HG03060 (cell line): ENCODE data around the gene LRRIQ3.
A peak's percentile ranks its signal among the peaks of the same experiment; 100 is the strongest.
"Not testable (repeated sequence)": the region's sequence is repeated elsewhere in the genome, so short reads cannot be mapped to it uniquely, and the experiment has no call there.

Source experiments
- ATAC-seq: cut with Tn5 transposase; IDR thresholded peaks from one replicate; pipeline ENCODE4 v1.9.1; 2021; ENCODE audit warnings: low read depth, moderate number of reproducible peaks; ENCODE audit not compliant: unreplicated experiment

LRRIQ3 gene, protein sequence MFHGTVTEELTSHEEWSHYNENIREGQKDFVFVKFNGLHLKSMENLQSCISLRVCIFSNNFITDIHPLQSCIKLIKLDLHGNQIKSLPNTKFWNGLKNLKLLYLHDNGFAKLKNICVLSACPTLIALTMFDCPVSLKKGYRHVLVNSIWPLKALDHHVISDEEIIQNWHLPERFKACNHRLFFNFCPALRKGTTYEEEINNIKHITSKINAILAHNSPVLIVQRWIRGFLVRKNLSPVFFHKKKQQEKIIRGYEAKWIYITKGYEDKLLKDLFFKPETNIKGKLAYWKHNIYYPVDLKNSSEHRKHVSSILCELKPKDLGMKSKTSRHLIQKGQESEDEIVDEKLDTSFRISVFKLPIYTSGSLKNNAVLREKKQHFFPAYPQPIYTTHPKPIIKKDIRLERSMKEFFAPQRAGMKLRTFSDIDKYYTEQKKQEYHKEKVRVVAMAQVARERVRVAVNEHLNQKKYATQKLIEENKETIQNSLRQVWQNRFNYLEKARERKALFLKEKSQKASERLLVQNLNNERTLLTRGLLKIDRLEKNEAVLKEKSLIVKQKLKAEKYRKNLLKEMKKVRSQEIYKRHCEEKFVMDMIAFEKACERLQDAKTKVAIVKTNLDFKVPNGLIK

GRCh38 chr1:74197657-74198552 lies at the start of gene LRRIQ3, which contains the start of gene FPGT:
LRRIQ3 (minus strand) TSS chr1:74198176; CDS start chr1:74183684, 14,492 bp downstream.
FPGT (plus strand) TSS chr1:74198242; CDS start chr1:74198279, 37 bp downstream.
- peak; percentile 89 for ATAC-seq

GRCh38 chr1:74246315-74246714 lies 48.3 kb upstream of the LRRIQ3 start:
- ATAC-seq = no peak

DNA sequence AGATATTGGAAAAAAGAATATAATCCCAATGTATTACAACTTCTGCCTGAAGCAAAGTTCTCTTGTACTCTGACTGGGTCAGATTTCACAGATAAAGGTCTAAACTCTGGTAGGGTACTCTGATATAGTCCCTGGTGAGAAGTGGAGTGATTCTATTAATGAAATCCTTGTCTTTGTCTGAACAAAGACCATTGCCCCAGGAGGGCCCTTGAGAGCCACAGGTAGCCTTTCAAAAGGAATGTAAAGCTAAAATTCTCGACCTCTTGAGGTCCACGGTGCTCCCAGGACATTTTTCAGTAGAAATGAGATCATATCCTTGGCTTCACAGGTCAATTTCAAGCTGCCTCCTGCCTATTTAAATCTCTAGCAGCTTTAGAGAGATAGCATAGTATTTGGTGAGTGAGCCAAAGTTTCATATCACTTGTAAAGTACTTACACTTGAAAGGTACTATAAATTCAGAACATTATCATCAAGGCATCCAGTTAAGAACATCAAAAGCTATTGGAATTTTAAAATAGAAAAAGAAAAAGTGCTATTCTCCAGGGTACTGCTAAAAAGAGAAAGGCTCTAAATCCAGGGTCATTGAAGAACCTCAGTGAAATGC lies 47.3 kb upstream of the LRRIQ3 start:
- no peak for ATAC-seq

DNA sequence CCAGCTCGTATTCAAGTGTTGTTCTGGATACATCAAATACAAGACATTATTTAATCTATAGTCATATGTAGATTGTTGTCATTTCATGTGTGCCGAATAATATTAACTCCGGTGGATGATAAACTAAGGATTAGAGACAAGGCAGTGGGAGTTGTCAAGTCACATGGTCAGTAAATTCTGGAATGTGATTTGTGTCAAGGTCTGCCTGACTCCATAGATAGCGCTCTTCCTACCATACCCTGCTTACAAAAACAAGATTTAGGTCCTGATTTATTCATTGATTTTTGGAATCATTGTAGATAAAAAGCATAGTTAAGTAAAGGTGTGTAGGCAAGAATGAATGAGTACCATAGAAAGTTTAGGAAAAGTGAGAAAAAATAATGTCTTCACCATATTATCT lies 39.8 kb upstream of the LRRIQ3 start:
- no peak for ATAC-seq

DNA sequence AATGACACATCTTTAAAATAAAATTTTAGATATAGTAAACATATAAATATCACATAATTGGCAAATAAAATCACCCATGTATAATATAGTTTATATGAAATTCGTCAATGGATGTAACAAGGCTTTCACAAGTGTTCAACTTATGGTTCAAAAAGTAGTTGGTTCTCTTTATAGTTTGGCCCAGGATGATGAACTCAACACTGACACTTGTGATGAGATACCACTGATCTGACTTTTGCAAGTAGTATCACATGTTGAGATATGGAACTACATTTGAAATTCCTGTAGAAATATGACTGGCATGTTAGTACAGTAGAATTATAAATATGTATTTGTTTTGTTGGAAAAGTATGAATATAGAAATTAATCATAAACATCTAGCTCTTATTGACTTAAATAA lies 39.1 kb upstream of the LRRIQ3 start:
- ATAC-seq = no peak

DNA sequence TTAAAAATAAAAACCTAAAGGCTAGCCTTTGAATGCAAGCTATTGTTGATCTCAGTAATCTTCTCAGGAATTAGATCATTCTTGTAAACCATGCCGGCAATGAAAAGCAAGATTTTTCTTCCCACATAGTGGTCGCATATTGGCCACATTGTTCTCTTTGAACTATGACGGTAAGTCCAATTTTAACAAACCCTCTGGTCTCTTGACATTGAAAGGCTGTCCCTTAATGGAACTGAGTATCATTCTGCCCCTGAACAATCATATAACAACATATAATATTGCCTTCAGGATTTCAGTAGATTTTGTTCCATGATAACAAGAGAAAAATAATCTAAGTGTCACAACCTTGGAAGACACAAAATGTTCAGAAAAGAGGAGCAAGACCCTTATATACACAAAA lies 38.5 kb upstream of the LRRIQ3 start:
- no peak for ATAC-seq

GRCh38 chr1:74235153-74235552 lies 37.2 kb upstream of the LRRIQ3 start, which contains the start of gene TNNI3K:
TNNI3K (plus strand) TSS chr1:74235387; CDS start chr1:74235452, 65 bp downstream.
- ATAC-seq = no peak

DNA sequence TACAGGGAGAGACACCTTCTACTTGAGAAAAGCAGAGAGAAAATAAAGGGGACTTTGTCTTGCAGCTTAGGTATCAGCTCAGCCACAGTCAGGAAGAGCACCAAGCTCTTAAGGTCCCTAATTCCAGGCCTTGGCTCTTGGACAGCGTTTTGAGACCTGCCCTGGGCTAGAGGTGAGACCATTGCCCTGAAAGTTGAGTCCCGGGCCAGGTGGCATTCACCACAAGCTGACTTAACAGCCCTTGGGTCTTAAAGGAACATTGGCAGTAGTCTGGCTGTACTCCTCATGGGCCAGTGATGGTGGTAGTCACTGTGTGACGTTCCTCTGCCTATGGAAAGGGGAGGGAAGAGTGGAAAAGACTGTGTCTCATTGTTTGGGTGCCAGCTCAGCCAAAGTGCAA lies 25.5 kb upstream of the LRRIQ3 start:
- no peak for ATAC-seq

- ATAC-seq = no peak
Measured at GRCh38 chr1:74222701-74223100, 24.7 kb upstream of the LRRIQ3 start.

DNA sequence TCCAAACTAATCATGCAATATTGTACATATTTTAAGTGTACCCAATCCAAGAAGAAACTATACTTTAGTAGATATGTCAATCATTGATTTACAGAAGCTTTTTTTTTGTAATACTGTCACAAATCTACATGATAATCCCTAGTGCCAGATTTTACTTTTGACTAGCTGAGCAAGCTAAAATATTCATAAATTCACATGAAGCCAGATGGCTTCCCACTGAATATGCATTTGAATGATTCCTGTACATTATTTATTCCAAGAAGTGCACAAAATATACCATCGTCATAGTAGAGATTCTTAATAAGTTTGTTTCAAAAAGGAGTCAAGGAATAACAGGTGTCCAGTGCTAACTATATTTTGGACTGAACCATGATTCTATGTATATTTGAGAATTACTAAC lies 17.3 kb upstream of the LRRIQ3 start:
- ATAC-seq = no peak

- ATAC-seq = no peak
Measured at GRCh38 chr1:74205266-74205665, 7.3 kb upstream of the LRRIQ3 start.

DNA sequence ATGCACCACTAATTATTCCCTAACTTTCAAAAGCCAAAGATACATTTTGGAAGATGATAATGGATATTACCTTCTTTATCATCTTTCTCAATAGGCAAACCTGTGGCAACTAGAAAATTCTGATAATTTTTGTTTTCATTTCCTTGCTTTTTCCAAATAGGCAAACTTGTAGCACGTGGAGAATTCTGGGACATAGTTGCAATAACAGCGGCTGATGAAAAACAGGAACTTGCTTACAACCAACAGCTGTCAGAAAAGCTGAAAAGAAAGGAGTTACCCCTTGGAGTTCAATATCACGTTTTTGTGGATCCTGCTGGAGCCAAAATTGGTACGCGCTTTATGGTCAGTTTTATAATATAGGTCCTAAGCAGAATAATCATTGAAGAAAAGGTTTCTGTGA lies 1.5 kb upstream of the LRRIQ3 start:
- ATAC-seq = no peak

GRCh38 chr1:74197255-74197654 lies 721 bp downstream of the LRRIQ3 start:
- no peak for ATAC-seq

GRCh38 chr1:74195339-74195738 lies 2.6 kb downstream of the LRRIQ3 start:
- ATAC-seq = no peak

DNA sequence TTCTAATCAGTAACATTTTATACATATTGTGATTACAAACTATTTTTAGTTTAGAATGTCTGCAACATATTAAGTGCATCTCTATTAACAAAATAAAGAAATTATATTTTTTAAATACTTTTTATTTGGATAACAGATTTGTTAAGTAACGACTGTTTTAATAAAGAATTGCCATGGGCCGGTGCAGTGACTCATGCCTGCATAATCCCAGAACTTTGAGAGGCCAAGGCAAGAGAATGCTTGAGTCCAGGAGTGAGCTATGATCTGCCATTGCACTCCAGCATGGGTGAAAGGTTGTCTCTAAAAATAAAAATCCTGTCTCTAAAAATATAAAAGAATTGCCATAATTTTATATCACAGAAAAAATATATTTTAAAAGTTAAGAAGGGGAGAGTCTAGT lies 4.1 kb downstream of the LRRIQ3 start:
- ATAC-seq = no peak

GRCh38 chr1:74180490-74180889 lies 17.5 kb downstream of the LRRIQ3 start:
- no peak for ATAC-seq

DNA sequence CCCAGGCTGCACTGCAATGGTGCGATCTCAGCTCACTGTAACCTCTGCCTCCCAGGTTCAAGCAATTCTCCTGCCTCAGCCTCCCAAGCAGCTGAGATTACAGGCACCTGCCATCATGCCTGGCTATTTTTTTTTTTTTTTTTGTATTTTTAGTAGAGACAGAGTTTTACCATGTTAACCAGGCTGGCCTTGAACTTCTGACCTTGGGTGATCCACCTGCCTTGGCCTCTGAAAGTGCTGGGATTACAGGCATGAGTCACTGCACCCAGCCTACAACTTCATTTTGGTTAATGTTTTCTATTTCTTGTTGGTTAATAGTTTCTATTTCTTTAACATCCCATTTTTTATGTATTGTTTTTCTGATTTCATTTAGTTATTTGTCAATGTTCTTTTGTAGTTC lies 23.6 kb downstream of the LRRIQ3 start:
- ATAC-seq = not testable (repeated sequence)

DNA sequence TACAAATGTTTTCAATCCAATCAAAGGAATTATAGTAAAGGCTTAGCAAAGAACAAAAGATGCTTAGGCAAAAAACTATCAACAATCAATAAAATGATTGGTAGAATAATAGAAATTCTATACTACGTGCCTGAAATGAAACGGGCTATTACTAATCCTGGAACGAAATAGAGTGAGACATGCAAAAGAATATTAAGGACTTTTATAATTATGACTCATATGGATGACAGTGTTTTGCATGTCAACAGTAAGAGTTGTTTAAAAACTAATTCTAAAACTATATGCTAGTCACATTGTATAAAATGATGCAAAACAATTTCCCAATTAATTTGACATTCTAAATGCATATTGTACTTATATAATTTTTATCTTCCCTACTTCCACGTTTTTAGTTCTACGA lies 35.6 kb downstream of the LRRIQ3 start:
- no peak for ATAC-seq

DNA sequence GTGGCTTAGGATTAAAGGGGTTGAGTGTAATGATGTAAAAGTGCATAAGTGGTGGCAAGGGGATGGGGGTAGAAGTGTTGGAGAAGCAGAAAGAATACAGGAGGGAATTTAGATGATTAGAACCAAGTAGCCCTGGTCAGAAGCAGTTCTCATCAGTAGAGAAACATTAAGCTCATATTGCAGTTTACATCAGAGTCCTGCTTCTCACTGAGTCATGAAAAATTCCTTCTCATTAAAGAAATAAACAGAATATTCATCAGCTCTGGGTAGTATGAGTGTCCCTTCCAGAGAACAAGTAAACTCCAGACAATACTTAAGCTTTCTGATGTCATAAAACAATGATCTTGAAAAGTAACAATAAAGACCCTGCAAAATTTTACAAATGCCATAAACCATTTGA lies 36.5 kb downstream of the LRRIQ3 start:
- ATAC-seq = no peak

DNA sequence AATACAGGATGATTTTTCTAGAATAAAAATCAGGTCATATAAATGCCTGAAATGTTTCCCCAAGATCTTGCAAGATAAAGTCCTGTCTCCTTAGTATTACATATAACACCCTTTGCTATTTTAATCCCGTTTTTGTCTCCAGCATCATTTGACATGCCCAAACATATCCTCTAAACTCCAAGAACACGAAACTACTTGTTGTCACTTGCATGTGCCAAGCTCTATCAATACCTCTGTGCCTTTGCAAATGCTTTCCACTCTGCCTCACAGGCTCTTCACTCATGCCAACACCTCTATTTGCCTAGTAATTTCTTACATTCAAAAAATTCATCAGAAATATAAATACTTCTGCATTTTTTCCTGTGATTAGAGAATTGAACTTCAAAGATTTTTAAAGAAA lies 37.9 kb downstream of the LRRIQ3 start:
- no peak for ATAC-seq

DNA sequence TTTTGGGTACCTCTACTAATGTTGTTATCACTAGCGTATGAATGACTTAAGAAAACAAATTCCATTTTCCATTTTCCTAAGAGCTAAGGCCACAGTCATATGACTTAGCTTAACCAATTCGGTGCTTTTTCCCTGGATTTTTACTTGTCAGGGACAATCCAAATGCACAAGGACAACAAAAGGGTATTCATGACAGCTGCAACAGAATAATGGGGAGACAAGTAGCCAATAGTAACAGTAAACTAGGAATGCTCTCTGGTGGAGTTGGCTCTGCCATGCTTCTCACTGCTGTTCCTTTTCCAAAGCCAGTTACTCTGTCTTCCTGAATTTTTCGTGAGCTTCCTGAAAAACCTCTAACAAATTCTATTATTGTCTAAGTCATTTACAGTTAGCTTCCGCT lies 52.9 kb downstream of the LRRIQ3 start:
- ATAC-seq = no peak
